ENCODE data around the gene MAD1L1.

GRCh38 chr7:1927937-1928644, 304.7 kb downstream of the MAD1L1 start:
- no peak for TF ChIP-seq CTCF (IDR thresholded peaks at IDR 0.05 in 2 of 3, conservative IDR thresholded peaks at IDR 0.05 in 1 of 3; ENCODE audit: borderline replicate concordance in 1 of 3, insufficient read depth in 1 of 3, low read depth in 2 of 3, low read length in 2 of 3)
- no peak for TF ChIP-seq POLR2A (IDR thresholded peaks at IDR 0.05; ENCODE audit: borderline replicate concordance, extremely low read depth, insufficient read depth, insufficient read length)
- TF ChIP-seq RAD21 (IDR thresholded peaks at IDR 0.05; ENCODE audit: low read depth) = no peak
- TF ChIP-seq EZH2 (IDR thresholded peaks at IDR 0.05) = no peak
- no peak for TF ChIP-seq CEBPB (IDR thresholded peaks at IDR 0.05; ENCODE audit: low read depth)
- no peak for TF ChIP-seq ZBTB33 (IDR thresholded peaks at IDR 0.05; ENCODE audit: extremely low read depth, insufficient replicate concordance, low read length)
- no peak for TF ChIP-seq EGR1 (IDR thresholded peaks at IDR 0.05; ENCODE audit: low read depth)
- no peak for TF ChIP-seq POLR2AphosphoS5 (IDR thresholded peaks at IDR 0.05; ENCODE audit: low read depth, low read length)
